CD4-positive, alpha-beta memory T cell (primary cell): Measurements from ENCODE around the gene UBE2D3. TPM values are rescaled to one million over a fixed set of nuclear protein-coding genes. Genes with fewer than 3 reads are reported as not detected.
A peak's percentile ranks its signal among the peaks of the same experiment; 100 is the strongest.

Source experiments
- CTCF ChIA-PET: fragments of 350-600 bp; sonication (Branson Sonifier 250); formaldehyde crosslinking; loops from one replicate; lab custom pipeline; 2021; ENCODE audit warnings: inconsistent platforms; ENCODE audit not compliant: partially characterized antibody; lab: Charles Lee
- POLR2A ChIA-PET: fragments of 350-600 bp; sonication (Branson Sonifier 250); formaldehyde crosslinking; loops from one replicate; lab custom pipeline; 2021; ENCODE audit not compliant: partially characterized antibody; lab: Charles Lee
- DNase-seq, 5 donors: peaks; one replicate each; pipeline versions ENCODE4 v3.0.0 to v3.0.0-alpha.2; 2020 to 2022; ENCODE audit warnings: mixed read lengths in 1 of 5
- H3K27ac ChIP-seq: one replicate; pipeline ENCODE4 v1.7.0; 2013; ENCODE audit warnings: low read depth, low read length
- H3K27me3 ChIP-seq: 2 replicates; pipeline ENCODE4 v1.7.0; 2013; ENCODE audit warnings: mild to moderate bottlenecking, low read length, moderate library complexity; ENCODE audit not compliant: insufficient read depth
- H3K36me3 ChIP-seq: 2 replicates; pipeline ENCODE4 v1.7.0; 2013; ENCODE audit warnings: mild to moderate bottlenecking, low read length, moderate library complexity; ENCODE audit not compliant: insufficient read depth
- H3K4me1 ChIP-seq: 2 replicates; pipeline ENCODE4 v1.7.0; 2013; ENCODE audit warnings: mild to moderate bottlenecking, low read length, moderate library complexity; ENCODE audit not compliant: insufficient read depth
- H3K4me3 ChIP-seq, 2 donors: one replicate each; pipeline ENCODE4 v1.7.0; 2013; ENCODE audit warnings: low read length in 2 of 2, mild to moderate bottlenecking in 1 of 2
- H3K9me3 ChIP-seq, 2 donors: one replicate each; pipeline ENCODE4 v1.7.0; 2013; ENCODE audit warnings: low read length in 2 of 2, control low read depth in 1 of 2; ENCODE audit not compliant: control insufficient read depth in 1 of 2
- H3K27ac Mint-ChIP-seq, 7 donors: one replicate each; pipeline ENCODE4 v1.8.0; 2020 to 2021; ENCODE audit warnings: mixed read lengths in 7 of 7, mild to moderate bottlenecking in 6 of 7, inconsistent platforms in 3 of 7, moderate library complexity in 3 of 7
- H3K27me3 Mint-ChIP-seq, 2 donors: one replicate each; pipeline ENCODE4 v1.8.0; 2020 to 2021; ENCODE audit warnings: mixed read lengths in 2 of 2
- H3K36me3 Mint-ChIP-seq, 2 donors: one replicate each; pipeline ENCODE4 v1.8.0; 2020 to 2021; ENCODE audit warnings: mixed read lengths in 2 of 2, inconsistent platforms in 1 of 2, mild to moderate bottlenecking in 1 of 2
- H3K4me1 Mint-ChIP-seq, 4 donors: one replicate each; pipeline ENCODE4 v1.8.0; 2020 to 2021; ENCODE audit warnings: mixed read lengths in 4 of 4, mild to moderate bottlenecking in 1 of 4
- H3K4me3 Mint-ChIP-seq, 8 donors: one replicate each; pipeline ENCODE4 v1.8.0; 2020 to 2021; ENCODE audit warnings: mixed read lengths in 8 of 8, mild to moderate bottlenecking in 7 of 8, moderate library complexity in 6 of 8, inconsistent platforms in 3 of 8
- H3K9me3 Mint-ChIP-seq, 8 donors: one replicate each; pipeline ENCODE4 v1.8.0; 2020 to 2021; ENCODE audit warnings: mixed read lengths in 8 of 8, mild to moderate bottlenecking in 5 of 8, inconsistent platforms in 3 of 8, moderate library complexity in 1 of 8
- intact Hi-C: fragments of 100-400 bp; cut with micrococcal nuclease; formaldehyde crosslinking; loops from one replicate; pipeline ENCODE4 v1.15.1; 2023
- polyA plus RNA-seq, 2 donors: library from polyadenylated mRNA; unstranded; fragments of 300-500 nt; fragmentation: Illumina TruSeq; gene quantifications; one replicate each; pipeline ENCODE4 v1.2.3, GENCODE V29; 2021
- total RNA-seq, 2 experiments: library from RNA; stranded (reverse); gene quantifications; one replicate each; pipeline ENCODE4 v1.2.3, GENCODE V29; 2021

Gene UBE2D3
- total and polyA plus RNA-seq, 4 experiments from 2014 or later = 337 to 768 (median 406) TPM

DNA sequence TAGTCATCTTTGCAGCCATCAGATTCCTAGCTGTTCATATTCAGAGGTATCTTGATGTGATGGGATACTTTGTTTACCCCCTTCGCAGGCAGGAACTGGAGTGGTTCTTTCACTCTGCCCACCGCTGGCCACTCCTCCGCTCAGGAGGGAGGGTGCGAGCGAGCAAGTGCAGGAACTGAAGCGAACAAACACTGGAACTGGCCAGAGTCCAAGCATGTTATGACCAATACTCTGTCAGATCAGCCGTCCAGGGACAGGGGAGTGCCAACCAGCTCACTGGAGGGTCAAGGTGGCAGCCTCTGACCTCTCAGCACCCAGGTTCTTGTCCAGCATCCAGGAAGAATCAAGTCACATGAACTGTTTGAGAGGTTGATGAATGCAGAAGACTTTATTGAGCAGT is 48.6 kb downstream of the UBE2D3 start:
- no peaks in the 10 kb centered on the region for H3K9me3 ChIP-seq
- no peaks in the 10 kb centered on the region for H3K27me3 ChIP-seq
- no peak overlapping the region for H3K4me3 ChIP-seq
- intact Hi-C loops = no loop called here
- no peak overlapping the region for H3K27ac ChIP-seq
- ChIA-PET POLR2A (no interaction called here), CTCF (no interaction called here)
- Mint-ChIP-seq H3K36me3 (peaks cover 0 to 3% of the 10 kb centered on the region in 2 donors), H3K9me3 (no peaks in the 10 kb centered on the region), H3K27me3 (peaks cover 4 to 6% of the 10 kb centered on the region in 2 donors), H3K27ac (no peak overlapping the region), H3K4me3 (no peak overlapping the region), H3K4me1 (no peaks in the 10 kb centered on the region)
- DNase-seq = no peak
- H3K4me1 ChIP-seq = no peaks in the 10 kb centered on the region
- H3K36me3 ChIP-seq = no peaks in the 10 kb centered on the region

DNA sequence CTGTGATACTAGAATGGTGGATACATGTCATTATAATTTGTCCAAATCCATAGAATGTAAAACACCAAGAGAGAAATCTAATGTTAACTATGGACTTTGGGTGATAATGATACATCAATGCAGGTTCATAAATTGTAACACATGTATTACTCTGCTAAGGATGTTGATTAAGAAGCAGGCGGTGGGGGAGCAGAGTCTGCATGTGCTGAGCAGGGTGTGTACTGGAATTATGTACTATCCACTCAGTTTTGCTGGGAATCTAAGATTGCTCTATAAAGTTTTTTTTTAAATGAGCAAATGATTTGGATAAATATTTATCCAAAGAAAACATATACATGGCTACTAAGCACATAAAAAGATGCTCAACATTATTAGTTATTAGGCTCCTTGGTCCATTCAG is 51.5 kb downstream of the UBE2D3 start:
- H3K27ac Mint-ChIP-seq = no peak overlapping the region
- H3K4me3 Mint-ChIP-seq = no peak overlapping the region
- Histone ChIP-seq H3K27me3 (no peaks in the 10 kb centered on the region), H3K4me1 (no peaks in the 10 kb centered on the region), H3K4me3 (no peak overlapping the region), H3K9me3 (no peaks in the 10 kb centered on the region), H3K36me3 (no peaks in the 10 kb centered on the region), H3K27ac (no peak overlapping the region)
- peaks cover 4 to 6% of the 10 kb centered on the region in 2 donors for H3K27me3 Mint-ChIP-seq
- no peaks in the 10 kb centered on the region for H3K9me3 Mint-ChIP-seq
- intact Hi-C loops = no loop called here
- H3K36me3 Mint-ChIP-seq = peaks cover 0 to 3% of the 10 kb centered on the region in 2 donors
- no peaks in the 10 kb centered on the region for H3K4me1 Mint-ChIP-seq
- no peak for DNase-seq
- POLR2A ChIA-PET = no interaction called here
- CTCF ChIA-PET = no interaction called here

DNA sequence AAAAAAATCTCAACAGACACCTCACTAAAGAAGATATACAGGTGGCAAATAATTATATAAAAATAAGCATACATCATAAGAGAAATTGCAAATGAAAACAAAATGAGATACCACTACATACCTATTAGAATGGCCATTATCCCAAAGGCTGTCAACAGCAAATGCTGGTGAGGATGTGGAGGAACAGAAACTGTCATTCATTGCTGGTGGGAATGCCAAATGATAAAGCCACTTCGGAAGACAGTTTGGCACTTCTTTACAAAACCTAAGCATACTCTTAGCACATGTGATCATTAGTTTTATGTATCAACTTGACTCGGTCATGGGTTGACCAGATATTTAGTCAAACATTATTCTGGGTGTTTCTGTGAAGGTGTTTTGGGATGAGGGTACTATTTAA is 53.1 kb downstream of the UBE2D3 start:
- Mint-ChIP-seq H3K27ac (no peak overlapping the region), H3K36me3 (no peaks in the 10 kb centered on the region), H3K9me3 (no peaks in the 10 kb centered on the region), H3K4me1 (no peaks in the 10 kb centered on the region), H3K27me3 (peaks cover 2 to 3% of the 10 kb centered on the region in 2 donors), H3K4me3 (no peak overlapping the region)
- no peak overlapping the region for H3K4me3 ChIP-seq
- intact Hi-C loops = no loop called here
- CTCF ChIA-PET = no interaction called here
- H3K27ac ChIP-seq = no peak overlapping the region
- no peaks in the 10 kb centered on the region for H3K4me1 ChIP-seq
- POLR2A ChIA-PET = no interaction called here
- no peaks in the 10 kb centered on the region for H3K9me3 ChIP-seq
- no peaks in the 10 kb centered on the region for H3K27me3 ChIP-seq
- DNase-seq = no peak
- no peaks in the 10 kb centered on the region for H3K36me3 ChIP-seq

DNA sequence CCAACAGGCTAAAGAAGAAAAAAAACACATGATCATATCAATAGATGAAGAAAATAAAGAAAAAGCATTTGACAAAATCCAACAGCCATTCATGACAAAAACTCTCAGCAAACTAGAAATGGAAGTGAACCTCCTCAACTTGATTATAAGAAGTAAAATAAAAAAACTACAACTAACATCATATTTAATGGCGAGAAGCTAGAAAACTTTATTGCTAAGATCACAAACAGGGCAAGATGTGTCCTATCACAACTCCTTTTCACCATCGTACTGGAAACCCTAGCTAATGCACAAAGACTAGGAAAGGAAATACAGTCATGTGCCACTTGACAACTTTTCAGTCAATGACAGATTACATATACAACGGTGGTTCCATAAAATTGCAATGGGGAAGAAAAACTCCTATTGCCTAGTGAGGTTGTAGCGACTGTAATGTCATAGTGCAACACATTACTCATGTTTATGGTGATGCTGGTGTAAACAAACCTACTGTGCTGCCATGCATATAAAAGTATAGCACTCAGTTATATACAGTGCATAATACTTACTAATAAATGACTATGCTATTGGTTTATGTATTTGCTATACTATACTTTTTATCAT is 54.5 kb downstream of the UBE2D3 start:
- Mint-ChIP-seq H3K4me3 (no peak overlapping the region), H3K9me3 (no peaks in the 10 kb centered on the region), H3K36me3 (no peaks in the 10 kb centered on the region), H3K4me1 (no peaks in the 10 kb centered on the region), H3K27ac (no peak overlapping the region), H3K27me3 (peaks cover 2 to 3% of the 10 kb centered on the region in 2 donors)
- Histone ChIP-seq H3K4me3 (no peak overlapping the region), H3K27me3 (no peaks in the 10 kb centered on the region), H3K36me3 (no peaks in the 10 kb centered on the region), H3K27ac (no peak overlapping the region), H3K9me3 (no peaks in the 10 kb centered on the region), H3K4me1 (no peaks in the 10 kb centered on the region)
- DNase-seq = no peak
- POLR2A ChIA-PET = no interaction called here
- CTCF ChIA-PET = interaction anchor here (0.7 kb wide), 1 partner anchor 350 kb away, joined by 3 read pairs; no protein-coding TSS in a partner anchor
- intact Hi-C loops = no loop called here

DNA sequence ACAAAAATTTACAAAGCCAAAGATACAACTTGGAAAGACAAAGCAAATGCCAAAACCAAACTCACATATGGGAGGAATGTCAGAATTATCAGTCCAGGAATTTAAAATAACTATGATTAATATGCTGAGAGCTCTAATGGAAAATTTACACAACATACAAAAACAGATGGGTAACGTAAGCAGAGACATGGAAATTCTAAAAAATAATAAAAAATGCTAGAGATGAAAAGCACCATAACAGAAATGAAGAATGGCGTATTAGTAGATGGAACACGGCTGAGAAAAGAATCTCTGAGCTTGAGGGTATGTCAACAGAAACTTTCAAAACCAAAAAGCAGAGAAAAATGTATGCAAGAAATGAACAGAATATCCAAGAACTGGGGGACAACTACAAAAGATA is 62.5 kb downstream of the UBE2D3 start:
- CTCF ChIA-PET = no interaction called here
- H3K9me3 Mint-ChIP-seq = no peaks in the 10 kb centered on the region

DNA sequence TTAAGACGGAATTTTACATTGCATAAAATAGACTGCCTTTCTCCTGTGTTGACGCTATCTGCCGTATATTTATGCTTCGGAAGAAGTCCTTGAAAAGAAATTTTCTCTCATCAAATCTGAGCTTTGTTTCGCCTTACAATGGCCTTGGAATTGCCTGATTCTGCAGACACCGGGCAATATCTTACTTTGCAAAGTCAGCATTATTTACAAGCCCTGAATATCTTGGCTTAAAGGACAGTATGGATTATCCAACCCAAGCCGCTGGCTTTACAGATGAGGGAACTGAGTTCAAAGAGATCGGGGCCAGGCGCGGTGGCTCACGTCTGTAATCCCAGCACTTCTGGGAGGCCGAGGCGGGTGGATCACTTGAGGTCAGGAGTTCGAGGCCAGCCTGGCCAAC is 65.4 kb downstream of the UBE2D3 start:
- Histone ChIP-seq H3K27me3 (no peaks in the 10 kb centered on the region), H3K36me3 (no peaks in the 10 kb centered on the region), H3K4me1 (peaks cover 18% of the 10 kb centered on the region), H3K27ac (no peak overlapping the region), H3K9me3 (no peaks in the 10 kb centered on the region), H3K4me3 (no peak overlapping the region)
- no peak for DNase-seq
- Mint-ChIP-seq H3K27ac (peak overlapping the region in 3 of 7 donors; percentile 75 to 90 (median 88)), H3K27me3 (peaks cover 0 to 3% of the 10 kb centered on the region in 2 donors), H3K9me3 (no peaks in the 10 kb centered on the region), H3K4me1 (peaks cover 24 to 47% (median 36%) of the 10 kb centered on the region in 4 donors), H3K36me3 (peaks cover 4 to 14% of the 10 kb centered on the region in 2 donors), H3K4me3 (peak overlapping the region; percentile 92 to 99 (median 98))
- CTCF ChIA-PET = interaction anchor here (0.8 to 2.0 kb wide), 6 partner anchors 28 to 331 kb away, joined by 3 to 9 read pairs (median 6); partner anchors contain the start of genes CISD2 and UBE2D3
- POLR2A ChIA-PET = interaction anchor here (0.9 to 3.1 kb wide), 13 partner anchors 12 to 417 kb away, joined by 3 to 110 read pairs (median 10); partner anchors contain the start of genes CISD2, SLC39A8, SLC9B2 and UBE2D3
- intact Hi-C loops = loop anchor here (1.0 to 5.0 kb wide), 10 partner anchors 27 to 1415 kb away; partner anchors contain the start of genes NFKB1, PPP3CA, SLC39A8 and SLC9B1

More for the DNA sequence above, 62.5 kb downstream of the UBE2D3 start:
- Histone ChIP-seq H3K4me1 (peaks cover 9% of the 10 kb centered on the region), H3K36me3 (no peaks in the 10 kb centered on the region), H3K4me3 (no peak overlapping the region), H3K27me3 (no peaks in the 10 kb centered on the region), H3K27ac (no peak overlapping the region), H3K9me3 (no peaks in the 10 kb centered on the region)
- intact Hi-C loops = loop anchor here (5.0 kb wide), 4 partner anchors 133 to 1418 kb away; partner anchors contain the start of genes NFKB1 and PPP3CA
- POLR2A ChIA-PET = interaction anchor here (0.7 to 0.8 kb wide), 2 partner anchors 60 to 63 kb away, joined by 3 read pairs; no protein-coding TSS in a partner anchor
- Mint-ChIP-seq H3K27me3 (peaks cover 0 to 3% of the 10 kb centered on the region in 2 donors), H3K27ac (no peak overlapping the region), H3K4me1 (peaks cover 8 to 20% (median 14%) of the 10 kb centered on the region in 4 donors), H3K4me3 (no peak overlapping the region), H3K36me3 (peaks cover 0 to 12% of the 10 kb centered on the region in 2 donors)
- DNase-seq = no peak

DNA sequence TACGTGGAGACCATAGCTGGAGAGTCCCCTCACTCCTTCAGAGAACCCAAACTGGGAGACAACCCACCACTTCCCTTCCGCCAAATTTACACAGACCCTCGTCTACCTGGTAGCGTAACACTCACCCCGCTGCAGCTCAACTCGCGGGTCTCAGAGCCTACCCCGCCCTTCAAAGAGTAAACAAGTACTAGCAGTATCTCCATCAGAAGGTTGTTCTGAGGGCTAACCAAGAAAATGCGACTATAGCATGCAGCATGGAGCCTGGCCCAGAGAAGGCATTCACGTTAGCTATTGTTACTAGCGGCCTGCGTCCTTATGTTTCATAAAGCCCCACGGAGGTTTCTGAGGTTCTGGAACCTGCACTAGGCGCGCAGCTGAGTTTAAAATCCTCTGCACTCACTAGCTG is 66.1 kb downstream of the UBE2D3 start:
- intact Hi-C loops = loop anchor here (1.0 to 5.0 kb wide), 10 partner anchors 28 to 1414 kb away; partner anchors contain the start of genes NFKB1, PPP3CA, SLC39A8 and SLC9B1
- Mint-ChIP-seq H3K36me3 (peaks cover 4 to 14% of the 10 kb centered on the region in 2 donors), H3K27me3 (peaks cover 0 to 3% of the 10 kb centered on the region in 2 donors), H3K9me3 (no peaks in the 10 kb centered on the region), H3K4me1 (peaks cover 24 to 47% (median 36%) of the 10 kb centered on the region in 4 donors), H3K27ac (peak overlapping the region; percentile 75 to 94 (median 90)), H3K4me3 (peak overlapping the region; percentile 92 to 99 (median 98))
- DNase-seq = peak in 1 of 5 donors; percentile 55
- H3K27me3 ChIP-seq = no peaks in the 10 kb centered on the region
- peaks cover 18% of the 10 kb centered on the region for H3K4me1 ChIP-seq
- H3K27ac ChIP-seq = peak overlapping the region; percentile 65
- ChIA-PET POLR2A (interaction anchor here (0.8 to 3.1 kb wide), 21 partner anchors 10 to 416 kb away, joined by 3 to 110 read pairs (median 4); partner anchors contain the start of genes CISD2, SLC39A8, SLC9B2 and UBE2D3), CTCF (interaction anchor here (0.8 to 2.0 kb wide), 10 partner anchors 29 to 331 kb away, joined by 3 to 9 read pairs (median 4); partner anchors contain the start of genes CISD2 and UBE2D3)
- peak overlapping the region; percentile 77 to 89 for H3K4me3 ChIP-seq
- H3K36me3 ChIP-seq = no peaks in the 10 kb centered on the region
- H3K9me3 ChIP-seq = no peaks in the 10 kb centered on the region
